Measurements from ENCODE around the gene NFATC2.

NFATC2 gene

GRCh38 chr20:51535674-51536073, 6.8 kb downstream of the NFATC2 start:
- Histone ChIP-seq H3K56ac (ENCODE audit: low read length) (no peak overlapping the region), H3K18ac (ENCODE audit: low read length) (no peak overlapping the region), H3K4me1 (ENCODE audit: control insufficient read depth, low read depth, low read length) (no peaks in the 10 kb centered on the region), H3K79me2 (ENCODE audit: control insufficient read depth, insufficient read depth, low read length) (no peaks in the 10 kb centered on the region), H4K8ac (ENCODE audit: low read depth, low read length) (no peak overlapping the region), H3K4me2 (ENCODE audit: low read length) (no peak overlapping the region), H2AK5ac (ENCODE audit: low read length) (no peak overlapping the region), H3K4me3 (ENCODE audit: low read length) (no peak overlapping the region), H3K27ac (ENCODE audit: low read depth, low read length) (no peak overlapping the region), H3K9ac (ENCODE audit: low read length) (no peak overlapping the region), H3K36me3 (ENCODE audit: control insufficient read depth, insufficient read depth, low read length) (no peaks in the 10 kb centered on the region), H4K5ac (ENCODE audit: low read length) (no peak overlapping the region), H3K27me3 (ENCODE audit: insufficient read depth, low read length, poor library complexity) (no peaks in the 10 kb centered on the region), H2BK120ac (ENCODE audit: low read depth, low read length) (no peak overlapping the region), H3K79me1 (ENCODE audit: low read length) (no peaks in the 10 kb centered on the region), H3K23ac (ENCODE audit: low read length) (no peak overlapping the region), H3K4ac (ENCODE audit: low read depth, low read length) (no peak overlapping the region), H2BK15ac (replicated peaks; ENCODE audit: low read depth) (no peak overlapping the region), H2BK5ac (ENCODE audit: low read length) (no peak overlapping the region)
- no peak for DNase-seq
- WGBS (ENCODE audit: extremely low coverage, insufficient coverage, low lambda C conversion rate): no CpG with 5 or more reads among the region's 2 CpGs

GRCh38 chr20:51535075-51535386, 7.5 kb downstream of the NFATC2 start:
- no peak overlapping the region for H2BK5ac ChIP-seq (ENCODE audit: low read length)
- H2BK15ac ChIP-seq (replicated peaks; ENCODE audit: low read depth): no peak overlapping the region
- H3K79me1 ChIP-seq (ENCODE audit: low read length): no peaks in the 10 kb centered on the region
- DNase-seq: no peak
- no peak overlapping the region for H4K8ac ChIP-seq (ENCODE audit: low read depth, low read length)
- H3K18ac ChIP-seq (ENCODE audit: low read length): no peak overlapping the region
- H3K56ac ChIP-seq (ENCODE audit: low read length): no peak overlapping the region
- H3K23ac ChIP-seq (ENCODE audit: low read length): no peak overlapping the region
- no peak overlapping the region for H2BK120ac ChIP-seq (ENCODE audit: low read depth, low read length)
- H3K27ac ChIP-seq (ENCODE audit: low read depth, low read length): no peak overlapping the region
- H3K79me2 ChIP-seq (ENCODE audit: control insufficient read depth, insufficient read depth, low read length): no peaks in the 10 kb centered on the region
- no peaks in the 10 kb centered on the region for H3K27me3 ChIP-seq (ENCODE audit: insufficient read depth, low read length, poor library complexity)
- H3K4me3 ChIP-seq (ENCODE audit: low read length): no peak overlapping the region
- H3K9ac ChIP-seq (ENCODE audit: low read length): no peak overlapping the region
- no peak overlapping the region for H3K4me2 ChIP-seq (ENCODE audit: low read length)
- WGBS (ENCODE audit: extremely low coverage, insufficient coverage, low lambda C conversion rate): no CpG with 5 or more reads among the region's 4 CpGs
- no peaks in the 10 kb centered on the region for H3K4me1 ChIP-seq (ENCODE audit: control insufficient read depth, low read depth, low read length)
- no peak overlapping the region for H2AK5ac ChIP-seq (ENCODE audit: low read length)
- no peak overlapping the region for H3K4ac ChIP-seq (ENCODE audit: low read depth, low read length)
- H4K5ac ChIP-seq (ENCODE audit: low read length): no peak overlapping the region
- no peaks in the 10 kb centered on the region for H3K36me3 ChIP-seq (ENCODE audit: control insufficient read depth, insufficient read depth, low read length)

DNA sequence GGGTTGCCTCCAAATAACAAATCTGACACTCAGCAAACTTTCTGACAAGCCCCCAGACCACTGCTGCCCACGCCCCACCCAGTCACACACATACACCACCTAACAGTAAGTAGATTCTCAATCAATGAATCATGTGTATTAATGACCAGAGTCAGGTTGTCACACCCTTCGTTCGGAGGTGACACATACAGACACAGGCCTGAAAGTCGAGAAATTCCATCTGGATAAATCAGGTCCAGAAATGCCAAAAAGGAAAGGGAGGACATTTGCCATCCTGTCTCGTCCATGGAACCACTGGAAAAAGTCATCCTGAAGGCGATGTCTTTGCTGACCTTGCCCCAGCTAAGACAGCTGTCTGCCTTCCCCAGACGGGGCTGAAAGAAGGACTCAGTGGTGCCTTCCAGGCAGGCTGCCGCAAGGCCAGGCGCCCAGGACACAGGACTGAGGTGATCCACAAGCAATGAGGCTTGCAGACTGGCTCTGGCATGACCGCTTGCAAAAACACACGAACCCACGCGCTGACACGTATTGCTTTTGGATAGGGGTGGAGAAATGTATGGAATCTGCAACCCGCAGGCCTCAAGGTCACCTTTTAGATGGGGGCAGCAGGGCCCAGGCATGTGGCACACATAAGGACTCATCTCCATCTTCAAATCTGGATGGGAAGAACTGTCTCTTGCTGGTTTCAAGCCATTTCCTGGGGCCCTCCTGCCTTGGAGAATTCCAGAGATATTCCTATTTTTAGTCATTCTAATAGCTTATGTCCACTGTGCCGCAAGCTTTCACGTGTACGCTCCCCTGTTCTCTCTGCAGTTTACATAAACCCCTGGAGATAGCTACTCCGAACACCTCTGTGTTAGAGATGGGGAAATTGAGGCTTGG, 9.0 kb downstream of the NFATC2 start:
- H3K4me1 ChIP-seq (ENCODE audit: control insufficient read depth, low read depth, low read length): no peaks in the 10 kb centered on the region
- no peak overlapping the region for H3K27ac ChIP-seq (ENCODE audit: low read depth, low read length)
- DNase-seq: no peak
- H2AK5ac ChIP-seq (ENCODE audit: low read length): no peak overlapping the region
- no peak overlapping the region for H2BK120ac ChIP-seq (ENCODE audit: low read depth, low read length)
- no peak overlapping the region for H3K9ac ChIP-seq (ENCODE audit: low read length)
- no peaks in the 10 kb centered on the region for H3K79me2 ChIP-seq (ENCODE audit: control insufficient read depth, insufficient read depth, low read length)
- no peaks in the 10 kb centered on the region for H3K27me3 ChIP-seq (ENCODE audit: insufficient read depth, low read length, poor library complexity)
- no peak overlapping the region for H4K5ac ChIP-seq (ENCODE audit: low read length)
- no peak overlapping the region for H3K4me3 ChIP-seq (ENCODE audit: low read length)
- no peaks in the 10 kb centered on the region for H3K79me1 ChIP-seq (ENCODE audit: low read length)
- no CpG with 5 or more reads among the region's 19 CpGs for WGBS (ENCODE audit: extremely low coverage, insufficient coverage, low lambda C conversion rate)
- no peak overlapping the region for H3K23ac ChIP-seq (ENCODE audit: low read length)
- H4K8ac ChIP-seq (ENCODE audit: low read depth, low read length): no peak overlapping the region
- H3K56ac ChIP-seq (ENCODE audit: low read length): no peak overlapping the region
- H3K18ac ChIP-seq (ENCODE audit: low read length): no peak overlapping the region
- no peaks in the 10 kb centered on the region for H3K36me3 ChIP-seq (ENCODE audit: control insufficient read depth, insufficient read depth, low read length)
- H3K4me2 ChIP-seq (ENCODE audit: low read length): no peak overlapping the region
- no peak overlapping the region for H3K4ac ChIP-seq (ENCODE audit: low read depth, low read length)
- no peak overlapping the region for H2BK5ac ChIP-seq (ENCODE audit: low read length)
- H2BK15ac ChIP-seq (replicated peaks; ENCODE audit: low read depth): no peak overlapping the region

GRCh38 chr20:51532577-51533191, 9.8 kb downstream of the NFATC2 start:
- H4K8ac ChIP-seq (ENCODE audit: low read depth, low read length): no peak overlapping the region
- no peak overlapping the region for H3K9ac ChIP-seq (ENCODE audit: low read length)
- H2AK5ac ChIP-seq (ENCODE audit: low read length): no peak overlapping the region
- H3K79me1 ChIP-seq (ENCODE audit: low read length): no peaks in the 10 kb centered on the region
- H4K5ac ChIP-seq (ENCODE audit: low read length): no peak overlapping the region
- H2BK5ac ChIP-seq (ENCODE audit: low read length): no peak overlapping the region
- no peaks in the 10 kb centered on the region for H3K27me3 ChIP-seq (ENCODE audit: insufficient read depth, low read length, poor library complexity)
- H3K18ac ChIP-seq (ENCODE audit: low read length): no peak overlapping the region
- no peak for DNase-seq
- no peak overlapping the region for H3K27ac ChIP-seq (ENCODE audit: low read depth, low read length)
- no peaks in the 10 kb centered on the region for H3K4me1 ChIP-seq (ENCODE audit: control insufficient read depth, low read depth, low read length)
- H3K36me3 ChIP-seq (ENCODE audit: control insufficient read depth, insufficient read depth, low read length): no peaks in the 10 kb centered on the region
- no CpG with 5 or more reads among the region's 24 CpGs for WGBS (ENCODE audit: extremely low coverage, insufficient coverage, low lambda C conversion rate)
- no peak overlapping the region for H3K56ac ChIP-seq (ENCODE audit: low read length)
- H2BK120ac ChIP-seq (ENCODE audit: low read depth, low read length): no peak overlapping the region
- H3K79me2 ChIP-seq (ENCODE audit: control insufficient read depth, insufficient read depth, low read length): no peaks in the 10 kb centered on the region
- no peak overlapping the region for H3K4me2 ChIP-seq (ENCODE audit: low read length)
- no peak overlapping the region for H3K4ac ChIP-seq (ENCODE audit: low read depth, low read length)
- no peak overlapping the region for H3K23ac ChIP-seq (ENCODE audit: low read length)
- H2BK15ac ChIP-seq (replicated peaks; ENCODE audit: low read depth): no peak overlapping the region
- H3K4me3 ChIP-seq (ENCODE audit: low read length): no peak overlapping the region

DNA sequence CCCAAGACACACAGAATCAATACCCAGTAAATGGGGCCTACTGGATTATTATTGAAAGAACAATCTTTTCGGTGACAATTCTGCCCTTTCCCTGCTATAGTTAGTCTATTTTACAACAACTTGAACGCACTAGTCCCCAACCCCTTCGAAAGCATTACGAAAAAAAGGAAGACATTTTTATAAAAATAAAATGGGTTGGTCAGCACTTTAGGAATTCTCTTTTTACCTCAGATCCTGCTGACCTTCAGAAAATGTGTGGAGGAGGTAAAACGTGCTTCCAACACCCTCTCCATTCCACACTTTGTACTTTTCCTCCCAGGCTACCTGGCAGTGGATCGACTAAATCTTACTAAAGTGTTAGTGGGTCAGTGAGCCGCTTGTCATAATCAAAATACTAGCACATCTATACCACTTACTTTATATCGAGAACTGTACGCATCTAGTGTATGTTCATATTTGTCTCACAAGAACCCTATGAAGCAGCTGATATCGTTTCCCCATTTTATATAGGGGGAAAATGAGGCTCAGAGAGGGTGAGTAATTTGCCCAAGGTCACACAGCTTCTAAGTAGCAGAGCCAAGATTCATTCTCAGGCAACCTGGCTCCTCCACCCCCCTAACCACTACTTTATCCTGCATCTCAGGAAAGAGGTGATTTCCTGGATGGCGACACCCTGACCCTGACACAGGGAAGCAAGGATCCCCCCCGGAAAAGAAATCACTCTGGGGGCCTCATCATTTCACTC, 10.6 kb downstream of the NFATC2 start:
- H3K4me2 ChIP-seq (ENCODE audit: low read length): no peak overlapping the region
- no CpG with 5 or more reads among the region's 12 CpGs for WGBS (ENCODE audit: extremely low coverage, insufficient coverage, low lambda C conversion rate)
- H3K4me1 ChIP-seq (ENCODE audit: control insufficient read depth, low read depth, low read length): no peaks in the 10 kb centered on the region
- H3K27me3 ChIP-seq (ENCODE audit: insufficient read depth, low read length, poor library complexity): no peaks in the 10 kb centered on the region
- no peaks in the 10 kb centered on the region for H3K36me3 ChIP-seq (ENCODE audit: control insufficient read depth, insufficient read depth, low read length)
- H3K4me3 ChIP-seq (ENCODE audit: low read length): no peak overlapping the region
- H3K4ac ChIP-seq (ENCODE audit: low read depth, low read length): no peak overlapping the region
- H3K79me1 ChIP-seq (ENCODE audit: low read length): no peaks in the 10 kb centered on the region
- H4K8ac ChIP-seq (ENCODE audit: low read depth, low read length): no peak overlapping the region
- H3K18ac ChIP-seq (ENCODE audit: low read length): no peak overlapping the region
- no peaks in the 10 kb centered on the region for H3K79me2 ChIP-seq (ENCODE audit: control insufficient read depth, insufficient read depth, low read length)
- H3K27ac ChIP-seq (ENCODE audit: low read depth, low read length): no peak overlapping the region
- no peak overlapping the region for H2AK5ac ChIP-seq (ENCODE audit: low read length)
- no peak overlapping the region for H3K56ac ChIP-seq (ENCODE audit: low read length)
- no peak overlapping the region for H2BK15ac ChIP-seq (replicated peaks; ENCODE audit: low read depth)
- DNase-seq: no peak
- no peak overlapping the region for H3K23ac ChIP-seq (ENCODE audit: low read length)
- H2BK120ac ChIP-seq (ENCODE audit: low read depth, low read length): no peak overlapping the region
- no peak overlapping the region for H2BK5ac ChIP-seq (ENCODE audit: low read length)
- no peak overlapping the region for H4K5ac ChIP-seq (ENCODE audit: low read length)
- H3K9ac ChIP-seq (ENCODE audit: low read length): no peak overlapping the region
